ENCODE results near the gene SYN1.

DNA sequence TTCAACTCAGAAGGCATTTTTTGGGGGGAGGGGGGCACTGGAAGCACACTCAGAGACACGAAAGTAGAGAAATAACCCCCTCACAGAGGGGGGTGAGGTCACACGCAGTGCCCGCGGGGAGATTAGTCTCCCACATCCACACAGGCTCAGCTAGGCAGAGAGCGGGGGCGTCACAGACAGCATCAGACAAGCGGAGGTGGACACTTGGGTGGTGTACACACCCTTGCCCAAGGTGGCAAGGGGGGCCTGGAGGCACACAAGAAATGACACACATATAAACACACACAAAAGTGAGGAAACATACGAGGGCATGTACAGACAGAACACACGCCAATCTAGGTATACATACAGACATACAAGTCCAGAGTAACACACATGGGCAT is 637 bp upstream of the SYN1 start:
- TF ChIP-seq EZH2 (IDR thresholded peaks at IDR 0.05; ENCODE audit: insufficient read depth, poor library complexity, severe bottlenecking), result no peak
- TF ChIP-seq EZH2phosphoT487 (IDR thresholded peaks at IDR 0.05; ENCODE audit: insufficient read depth, low read depth), result no peak

All from GM23248 (cell line).